HepG2 (cell line): ENCODE measurements around the gene GNAZ. TPM values are rescaled to one million over a fixed set of nuclear protein-coding genes. Genes with fewer than 3 reads are reported as not detected.

Source experiments
- ARID3A ChIP-seq: IDR thresholded peaks from 2 replicates; pipeline ENCODE4 v1.6.1; 2012; ENCODE audit warnings: low read depth, low read length, improper control_type of control experiment
- CERS6 ChIP-seq: sonication (generic); formaldehyde crosslinking; IDR thresholded peaks from 2 replicates; pipeline ENCODE4 v1.5.0; 2020; ENCODE audit warnings: missing genetic modification reagents
- FOXA1 ChIP-seq, 2 experiments: fragments of 450-650 bp in 1 of 2; sonication (generic) in 1 of 2; formaldehyde crosslinking in 1 of 2; IDR thresholded peaks; 2 replicates each; pipeline versions ENCODE4 v1.4.0 to v1.6.1; 2016 to 2020; ENCODE audit warnings: missing genetic modification reagents in 1 of 2
- HNRNPUL1 ChIP-seq: fragments of 200-400 bp; formaldehyde crosslinking; IDR thresholded peaks from 2 replicates; pipeline ENCODE4 v1.6.1; 2017; ENCODE audit warnings: low read depth, mild to moderate bottlenecking, low read length, moderate library complexity
- MLXIP ChIP-seq: sonication (generic); formaldehyde crosslinking; IDR thresholded peaks from 2 replicates; pipeline ENCODE4 v1.9.0; 2021; ENCODE audit warnings: missing genetic modification reagents, borderline replicate concordance
- NKX3-1 ChIP-seq: sonication (generic); formaldehyde crosslinking; IDR thresholded peaks from 2 replicates; pipeline ENCODE4 v1.5.0; 2020; ENCODE audit warnings: missing genetic modification reagents
- NRL ChIP-seq: sonication (generic); formaldehyde crosslinking; IDR thresholded peaks from 2 replicates; pipeline ENCODE4 v1.5.0; 2020; ENCODE audit warnings: missing genetic modification reagents, mild to moderate bottlenecking, moderate library complexity, borderline replicate concordance
- SKI ChIP-seq: fragments of 450-650 bp; IDR thresholded peaks from one replicate; pipeline ENCODE4 v1.6.1; 2018; ENCODE audit warnings: mild to moderate bottlenecking; ENCODE audit not compliant: partially characterized antibody
- ZBED4 ChIP-seq: sonication (generic); formaldehyde crosslinking; IDR thresholded peaks from 2 replicates; pipeline ENCODE4 v1.4.0; 2020; ENCODE audit warnings: missing genetic modification reagents, borderline replicate concordance
- ZFP41 ChIP-seq: sonication (generic); formaldehyde crosslinking; IDR thresholded peaks from 2 replicates; pipeline ENCODE4 v1.4.0; 2020; ENCODE audit warnings: mild to moderate bottlenecking, missing genetic modification reagents, borderline replicate concordance
- ZNF512 ChIP-seq: sonication (generic); formaldehyde crosslinking; IDR thresholded peaks from 2 replicates; pipeline ENCODE4 v1.4.0; 2020; ENCODE audit warnings: mild to moderate bottlenecking, missing genetic modification reagents
- ZNF512B ChIP-seq: sonication (generic); formaldehyde crosslinking; IDR thresholded peaks from 2 replicates; pipeline ENCODE4 v1.5.1; 2020; ENCODE audit warnings: missing genetic modification reagents, mild to moderate bottlenecking, borderline replicate concordance
- polyA plus RNA-seq, 8 experiments: library from polyadenylated mRNA; depleted of rRNA in 3 of 8; stranded (reverse) in 7 of 8; unstranded in 1 of 8; fragments of >200 nt; fragmentation: Illumina TruSeq in 4 of 8; extraction: Trizol in 4 of 8; gene quantifications; 2 replicates each; pipeline versions ENCODE4 v1.2.1 to v1.2.3, GENCODE V29; 2011 to 2016; ENCODE audit warnings: low read depth in 4 of 8, missing spikeins in 1 of 8, mixed read lengths in 1 of 8; ENCODE audit not compliant: insufficient read depth in 1 of 8
- total RNA-seq, 5 experiments: library from RNA; depleted of rRNA; stranded (reverse); fragments of >200 nt; fragmentation: Illumina TruSeq; extraction: Trizol; gene quantifications; 2 replicates each; pipeline ENCODE4 v1.2.3, GENCODE V29; 2016; ENCODE audit warnings: low read depth in 1 of 5

Gene GNAZ
- total and polyA plus RNA-seq, 2 of the 13 experiments (the other 11 are each of a cell fraction or from before 2014, with no cell fraction given), result 11.4 to 22.3 TPM

GRCh38 chr22:23075525-23076216 lies 5.4 kb downstream of the GNAZ start (continued):
- TF ChIP-seq ARID3A, result 0 out of 2 replicates have a peak, but pooled peaks have one; percentile 20
- TF ChIP-seq NKX3-1 (CRISPR knock-in tag), result no peak
- no peak for TF ChIP-seq CERS6 (CRISPR knock-in tag)
- no peak for TF ChIP-seq FOXA1 (IDR thresholded peaks at IDR 0.05)
- peak; percentile 3 for TF ChIP-seq FOXA1 (CRISPR knock-in tag; IDR thresholded peaks at IDR 0.05)
- TF ChIP-seq SKI, result peak; percentile 85
- TF ChIP-seq MLXIP, result no peak
- TF ChIP-seq ZNF512 (CRISPR knock-in tag), result no peak
- 0 out of 2 replicates have a peak, but pooled peaks have one; percentile 40 for TF ChIP-seq ZNF512B (CRISPR knock-in tag)
- TF ChIP-seq ZBED4 (CRISPR knock-in tag), result no peak
- TF ChIP-seq NRL (CRISPR knock-in tag), result 0 out of 2 replicates have a peak, but pooled peaks have one; percentile 30
- TF ChIP-seq HNRNPUL1, result no peak
- no peak for TF ChIP-seq ZFP41 (CRISPR knock-in tag)
